ENCODE data around the gene IQCB1.

DNA sequence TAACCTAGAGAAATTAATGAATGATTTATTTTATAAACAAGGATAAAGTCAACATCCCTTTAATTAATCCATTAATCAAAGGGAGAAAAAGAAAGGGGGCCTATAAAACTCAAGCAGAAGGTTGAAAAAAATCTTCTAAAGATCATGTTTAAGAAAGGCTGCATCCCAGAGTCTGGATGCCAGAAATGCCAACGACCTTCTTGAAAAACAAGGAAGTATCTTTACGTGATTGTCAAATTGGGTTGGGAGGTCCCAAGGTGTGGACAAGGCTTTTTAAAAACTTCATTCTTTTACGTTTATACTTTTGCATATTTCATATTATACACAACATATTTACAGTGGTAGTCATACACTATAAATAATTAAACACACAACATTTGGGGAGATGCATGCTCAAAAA lies 86.9 kb downstream of the IQCB1 start:
- TF ChIP-seq EZH2 (IDR thresholded peaks at IDR 0.05) (no peak), CTCF (IDR thresholded peaks at IDR 0.05) (no peak)

Measured in neural progenitor cell (in vitro differentiated cells).